A549 (cell line): ENCODE data around the gene GABRG2. TPM values are rescaled to one million over a fixed set of nuclear protein-coding genes. Genes with fewer than 3 reads are reported as not detected.

Experiments used
- ATAC-seq, 2 experiments: fragments of 200-7000 bp in 1 of 2; fragments of >200 bp in 1 of 2; cut with Nextera tagmentation in 1 of 2; cut with Tn5 transposase in 1 of 2; 3 replicates each; pipeline versions ENCODE4 v1.8.0 to v1.9.1; 2018 to 2020; ENCODE audit warnings: mild to moderate bottlenecking in 1 of 2, moderate library complexity in 1 of 2
- CTCF ChIA-PET: fragments of 300-600 bp; sonication (Branson Sonifier 250); formaldehyde crosslinking; extraction: SDS; loops from one replicate; lab custom pipeline; 2021; ENCODE audit warnings: antibody characterized with exemption, inconsistent platforms; lab: Yijun Ruan, JAX
- POLR2A ChIA-PET: fragments of 350-600 bp; formaldehyde crosslinking; extraction: SDS; loops from one replicate; lab custom pipeline; 2021; ENCODE audit warnings: antibody characterized with exemption, inconsistent platforms; lab: Yijun Ruan, JAX
- DNase-seq, 2 experiments: peaks; one replicate each; pipeline versions ENCODE4 v3.0.0 to v3.0.0-alpha.2; 2011 to 2016; ENCODE audit warnings: low read depth in 1 of 2, low spot score in 1 of 2
- FAIRE-seq: peaks from 2 replicates; lab custom pipeline; 2011; peaks lifted over from hg19 to GRCh38; lab: Jason Lieb, UNC
- H3K27ac ChIP-seq, 2 experiments: fragments of >200 bp; sonication (Bioruptor Twin); formaldehyde crosslinking; 3 replicates each; pipeline ENCODE4 v1.5.1; 2016 to 2017
- H3K4me1 ChIP-seq: fragments of >200 bp; sonication (Bioruptor Twin); formaldehyde crosslinking; 3 replicates; pipeline ENCODE4 v1.6.1; 2016
- H3K4me2 ChIP-seq: fragments of >200 bp; sonication (Bioruptor Twin); formaldehyde crosslinking; 3 replicates; pipeline ENCODE4 v1.6.1; 2016
- H3K4me3 ChIP-seq: fragments of >200 bp; sonication (Bioruptor Twin); formaldehyde crosslinking; 3 replicates; pipeline ENCODE4 v1.5.1; 2016
- H3K9me3 ChIP-seq: fragments of >200 bp; sonication (Bioruptor Twin); formaldehyde crosslinking; 3 replicates; pipeline ENCODE4 v1.6.1; 2016
- BCL3 ChIP-seq: fragments of >200 bp; sonication (Bioruptor Twin); formaldehyde crosslinking; IDR thresholded peaks from 3 replicates; pipeline ENCODE4 v1.6.1; 2016
- CBX2 ChIP-seq: fragments of 200-600 bp; sonication (generic); IDR thresholded peaks from 2 replicates; pipeline ENCODE4 v1.6.1; 2016; ENCODE audit warnings: low read depth, mild to moderate bottlenecking, borderline replicate concordance
- CBX8 ChIP-seq: fragments of 200-600 bp; sonication (generic); IDR thresholded peaks from 2 replicates; pipeline ENCODE4 v1.6.1; 2016
- CHD2 ChIP-seq: fragments of 150-350 bp; IDR thresholded peaks from 2 replicates; pipeline ENCODE4 v1.6.1; 2014; ENCODE audit warnings: low read length; ENCODE audit not compliant: partially characterized antibody
- CHD4 ChIP-seq: fragments of 200-600 bp; sonication (generic); IDR thresholded peaks from 2 replicates; pipeline ENCODE4 v1.6.1; 2016; ENCODE audit warnings: antibody characterized with exemption, mild to moderate bottlenecking, borderline replicate concordance
- CTCF ChIP-seq: fragments of >200 bp; sonication (Bioruptor Twin); formaldehyde crosslinking; IDR thresholded peaks from 3 replicates; pipeline ENCODE4 v1.5.1; 2016
- GATA3 ChIP-seq: IDR thresholded peaks from 2 replicates; pipeline ENCODE4 v1.6.1; 2012; ENCODE audit warnings: borderline replicate concordance
- JUNB ChIP-seq: fragments of >200 bp; sonication (Bioruptor Twin); formaldehyde crosslinking; IDR thresholded peaks from 2 replicates; pipeline ENCODE4 v1.6.1; 2016
- KDM5A ChIP-seq: fragments of 200-600 bp; sonication (generic); IDR thresholded peaks from 2 replicates; pipeline ENCODE4 v1.6.1; 2016; ENCODE audit warnings: antibody characterized with exemption, mild to moderate bottlenecking
- MAZ ChIP-seq: fragments of 150-350 bp; IDR thresholded peaks from 2 replicates; pipeline ENCODE4 v1.6.1; 2014; ENCODE audit warnings: antibody characterized with exemption, low read depth, low read length, borderline replicate concordance
- NR3C1 ChIP-seq: fragments of >200 bp; sonication (Bioruptor Twin); formaldehyde crosslinking; IDR thresholded peaks from 3 replicates; pipeline ENCODE4 v1.6.1; 2017
- POLR2AphosphoS2 ChIP-seq: conservative IDR thresholded peaks from 2 replicates; pipeline ENCODE4 v1.6.1; 2012; ENCODE audit warnings: low read length, improper control_type of control experiment, inconsistent platforms
- RARB ChIP-seq: fragments of 250-450 bp; sonication (Bioruptor Pico); IDR thresholded peaks from 2 replicates; pipeline ENCODE4 v1.8.0; 2021; ENCODE audit warnings: mild to moderate bottlenecking, moderate library complexity
- RCOR1 ChIP-seq: fragments of 150-350 bp; IDR thresholded peaks from 2 replicates; pipeline ENCODE4 v1.6.1; 2014; ENCODE audit warnings: antibody characterized with exemption, low read length, low read depth
- TFCP2L1 ChIP-seq: fragments of 250-450 bp; sonication (Bioruptor Pico); IDR thresholded peaks from 2 replicates; pipeline ENCODE4 v1.5.0; 2021; ENCODE audit warnings: mild to moderate bottlenecking
- USF2 ChIP-seq: fragments of 450-650 bp; IDR thresholded peaks from 2 replicates; pipeline ENCODE4 v1.6.1; 2014; ENCODE audit warnings: antibody characterized with exemption
- WGBS: methylation state at CpG from one replicate; pipeline ENCODE4 v1.1.6; 2017; ENCODE audit errors: missing lambda C conversion rate; 5-methylcytosine and 5-hydroxymethylcytosine counted together
- polyA minus RNA-seq: library from RNA; depleted of rRNA, polyadenylated mRNA; stranded (reverse); fragments of >200 nt; gene quantifications from 2 replicates; pipeline ENCODE4 v1.2.3, GENCODE V29; 2011; rRNA and poly(A)+ RNA removed
- polyA plus RNA-seq, 4 experiments: library from polyadenylated mRNA; depleted of rRNA in 3 of 4; stranded (reverse); fragments of >200 nt; fragmentation: RNase III in 1 of 4; extraction: RNeasy Plus Mini Kit Qiagen cat#74134 plus additional on column Dnase treatment in 1 of 4; gene quantifications; 2 replicates in 3 of 4; 3 replicates in 1 of 4; pipeline ENCODE4 v1.2.3, GENCODE V29; 2011 to 2017
- TF ChIP-seq, protein P1 (sequence below): fragments of 250-450 bp; sonication (Bioruptor Pico); IDR thresholded peaks from 2 replicates; pipeline ENCODE4 v1.5.0; 2021; ENCODE audit warnings: mild to moderate bottlenecking, moderate library complexity, borderline replicate concordance
- TF ChIP-seq, protein P2 (sequence below): fragments of 200-600 bp; sonication (generic); IDR thresholded peaks from 2 replicates; pipeline ENCODE4 v1.6.1; 2016; ENCODE audit warnings: antibody characterized with exemption, mild to moderate bottlenecking, moderate library complexity

GABRG2 gene
- not detected in 2 replicates for polyA plus RNA-seq (2011; rRNA removed)
- polyA plus RNA-seq (2012; cell fraction: cytosol; rRNA removed), result not detected in 2 replicates
- polyA plus RNA-seq (2012; cell fraction: nucleus; rRNA removed), result not detected in 2 replicates
- not detected in 3 replicates for polyA plus RNA-seq (2017; fragmentation: RNase III; extraction: RNeasy Plus Mini Kit Qiagen cat#74134 plus additional on column Dnase treatment)
- polyA minus RNA-seq, result not detected in 2 replicates

- Histone ChIP-seq H3K9me3 (no peaks in the 10 kb centered on the region), H3K27ac (no peak within 1 kb of the TSS), H3K4me1 (no peaks in the 10 kb centered on the region), H3K4me2 (no peak within 1 kb of the TSS), H3K4me3 (no peak within 1 kb of the TSS)
- no peak for DNase-seq
- TF ChIP-seq CHD2, result no peak
- TF ChIP-seq NR3C1, result no peak
- no peak for TF ChIP-seq MAZ
- no peak for TF ChIP-seq CBX2
- no peak for TF ChIP-seq RCOR1
- TF ChIP-seq CHD4, result no peak
- TF ChIP-seq JUNB, result no peak
- no peak for TF ChIP-seq TFCP2L1 (CRISPR knock-in tag)
- no peak for TF ChIP-seq BCL3
- no peak for TF ChIP-seq KDM5A
- ATAC-seq, result no peak
- ChIA-PET POLR2A (no interaction called here), CTCF (no interaction called here)
- WGBS, result 37% methylated on average over 21 of the region's 21 CpGs
- no peak for FAIRE-seq
Observed at GRCh38 chr5:162067655-162068411, at the start of gene GABRG2. TSS of gene GABRG2 (plus strand) at chr5:162067773. CDS start at chr5:162068000, 227 bp downstream.

- no peaks in the 10 kb centered on the region for H3K4me1 ChIP-seq
- H3K27ac ChIP-seq, result no peak overlapping the region
- FAIRE-seq (no peak), DNase-seq (no peak), ATAC-seq (no peak)
- CTCF ChIA-PET, result no interaction called here
- WGBS, result 9% methylated on average over 2 of the region's 2 CpGs
- H3K9me3 ChIP-seq, result no peaks in the 10 kb centered on the region
- no peak overlapping the region for H3K4me3 ChIP-seq
- POLR2A ChIA-PET, result no interaction called here
- H3K4me2 ChIP-seq, result no peak overlapping the region
- TF ChIP-seq CTCF, result no peak
- TF ChIP-seq USF2, result no peak
- no peak for TF ChIP-seq CHD2
- TF ChIP-seq RARB (CRISPR knock-in tag), result no peak
- TF ChIP-seq POLR2AphosphoS2, result no peak
- TF ChIP-seq, protein P1, sequence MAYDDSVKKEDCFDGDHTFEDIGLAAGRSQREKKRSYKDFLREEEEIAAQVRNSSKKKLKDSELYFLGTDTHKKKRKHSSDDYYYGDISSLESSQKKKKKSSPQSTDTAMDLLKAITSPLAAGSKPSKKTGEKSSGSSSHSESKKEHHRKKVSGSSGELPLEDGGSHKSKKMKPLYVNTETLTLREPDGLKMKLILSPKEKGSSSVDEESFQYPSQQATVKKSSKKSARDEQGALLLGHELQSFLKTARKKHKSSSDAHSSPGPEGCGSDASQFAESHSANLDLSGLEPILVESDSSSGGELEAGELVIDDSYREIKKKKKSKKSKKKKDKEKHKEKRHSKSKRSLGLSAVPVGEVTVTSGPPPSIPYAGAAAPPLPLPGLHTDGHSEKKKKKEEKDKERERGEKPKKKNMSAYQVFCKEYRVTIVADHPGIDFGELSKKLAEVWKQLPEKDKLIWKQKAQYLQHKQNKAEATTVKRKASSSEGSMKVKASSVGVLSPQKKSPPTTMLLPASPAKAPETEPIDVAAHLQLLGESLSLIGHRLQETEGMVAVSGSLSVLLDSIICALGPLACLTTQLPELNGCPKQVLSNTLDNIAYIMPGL (CRISPR knock-in tag), result no peak
- TF ChIP-seq, protein P2, sequence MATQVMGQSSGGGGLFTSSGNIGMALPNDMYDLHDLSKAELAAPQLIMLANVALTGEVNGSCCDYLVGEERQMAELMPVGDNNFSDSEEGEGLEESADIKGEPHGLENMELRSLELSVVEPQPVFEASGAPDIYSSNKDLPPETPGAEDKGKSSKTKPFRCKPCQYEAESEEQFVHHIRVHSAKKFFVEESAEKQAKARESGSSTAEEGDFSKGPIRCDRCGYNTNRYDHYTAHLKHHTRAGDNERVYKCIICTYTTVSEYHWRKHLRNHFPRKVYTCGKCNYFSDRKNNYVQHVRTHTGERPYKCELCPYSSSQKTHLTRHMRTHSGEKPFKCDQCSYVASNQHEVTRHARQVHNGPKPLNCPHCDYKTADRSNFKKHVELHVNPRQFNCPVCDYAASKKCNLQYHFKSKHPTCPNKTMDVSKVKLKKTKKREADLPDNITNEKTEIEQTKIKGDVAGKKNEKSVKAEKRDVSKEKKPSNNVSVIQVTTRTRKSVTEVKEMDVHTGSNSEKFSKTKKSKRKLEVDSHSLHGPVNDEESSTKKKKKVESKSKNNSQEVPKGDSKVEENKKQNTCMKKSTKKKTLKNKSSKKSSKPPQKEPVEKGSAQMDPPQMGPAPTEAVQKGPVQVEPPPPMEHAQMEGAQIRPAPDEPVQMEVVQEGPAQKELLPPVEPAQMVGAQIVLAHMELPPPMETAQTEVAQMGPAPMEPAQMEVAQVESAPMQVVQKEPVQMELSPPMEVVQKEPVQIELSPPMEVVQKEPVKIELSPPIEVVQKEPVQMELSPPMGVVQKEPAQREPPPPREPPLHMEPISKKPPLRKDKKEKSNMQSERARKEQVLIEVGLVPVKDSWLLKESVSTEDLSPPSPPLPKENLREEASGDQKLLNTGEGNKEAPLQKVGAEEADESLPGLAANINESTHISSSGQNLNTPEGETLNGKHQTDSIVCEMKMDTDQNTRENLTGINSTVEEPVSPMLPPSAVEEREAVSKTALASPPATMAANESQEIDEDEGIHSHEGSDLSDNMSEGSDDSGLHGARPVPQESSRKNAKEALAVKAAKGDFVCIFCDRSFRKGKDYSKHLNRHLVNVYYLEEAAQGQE, result no peak
- TF ChIP-seq GATA3, result no peak
- no peak for TF ChIP-seq CBX8
- no peak for TF ChIP-seq CHD4
Observed at GRCh38 chr5:162025312-162025711, 42.3 kb upstream of the GABRG2 start.
